Keratinocyte (primary cell): ENCODE results near the gene SCAANT1.

ENCODE experiments used
- EZH2 ChIP-seq: IDR thresholded peaks from one replicate; pipeline ENCODE4 v1.6.1; 2012; ENCODE audit warnings: inconsistent platforms, mild to moderate bottlenecking, low read length, moderate library complexity
- TF ChIP-seq, protein P1 (sequence below), 3 experiments: IDR thresholded peaks in 1 of 3; conservative IDR thresholded peaks in 1 of 3; optimal IDR thresholded peaks in 1 of 3; 2 replicates in 2 of 3; 3 replicates in 1 of 3; pipeline versions ENCODE3 to v1.5.1; 2011; ENCODE audit warnings: low read length in 3 of 3, mild to moderate bottlenecking in 3 of 3, moderate library complexity in 2 of 3, control low read depth in 1 of 3, inconsistent platforms in 1 of 3; ENCODE audit not compliant: insufficient read depth in 2 of 3; ENCODE audit errors: extremely low read depth in 1 of 3

DNA sequence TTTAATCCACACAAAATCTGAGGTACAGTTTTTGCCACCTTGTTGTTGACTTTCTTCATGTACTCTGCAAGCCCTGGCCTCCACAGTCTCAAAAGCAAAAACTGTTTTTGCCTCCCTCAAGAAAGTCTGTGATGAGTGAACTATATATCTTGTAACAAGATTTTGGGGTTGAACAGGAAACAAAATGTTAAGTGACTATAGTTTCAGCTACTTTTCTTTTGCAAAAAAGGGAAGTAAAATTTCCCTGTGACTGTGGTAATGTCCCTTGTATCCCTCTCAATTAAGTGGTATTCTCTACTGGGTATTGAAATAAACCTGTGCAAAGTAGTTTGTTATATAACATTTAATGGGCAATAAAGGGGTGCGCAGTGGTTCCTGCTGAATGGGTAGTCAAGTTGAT lies 21.3 kb upstream of the SCAANT1 start:
- TF ChIP-seq, protein P1, sequence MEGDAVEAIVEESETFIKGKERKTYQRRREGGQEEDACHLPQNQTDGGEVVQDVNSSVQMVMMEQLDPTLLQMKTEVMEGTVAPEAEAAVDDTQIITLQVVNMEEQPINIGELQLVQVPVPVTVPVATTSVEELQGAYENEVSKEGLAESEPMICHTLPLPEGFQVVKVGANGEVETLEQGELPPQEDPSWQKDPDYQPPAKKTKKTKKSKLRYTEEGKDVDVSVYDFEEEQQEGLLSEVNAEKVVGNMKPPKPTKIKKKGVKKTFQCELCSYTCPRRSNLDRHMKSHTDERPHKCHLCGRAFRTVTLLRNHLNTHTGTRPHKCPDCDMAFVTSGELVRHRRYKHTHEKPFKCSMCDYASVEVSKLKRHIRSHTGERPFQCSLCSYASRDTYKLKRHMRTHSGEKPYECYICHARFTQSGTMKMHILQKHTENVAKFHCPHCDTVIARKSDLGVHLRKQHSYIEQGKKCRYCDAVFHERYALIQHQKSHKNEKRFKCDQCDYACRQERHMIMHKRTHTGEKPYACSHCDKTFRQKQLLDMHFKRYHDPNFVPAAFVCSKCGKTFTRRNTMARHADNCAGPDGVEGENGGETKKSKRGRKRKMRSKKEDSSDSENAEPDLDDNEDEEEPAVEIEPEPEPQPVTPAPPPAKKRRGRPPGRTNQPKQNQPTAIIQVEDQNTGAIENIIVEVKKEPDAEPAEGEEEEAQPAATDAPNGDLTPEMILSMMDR (optimal IDR thresholded peaks at IDR 0.05 in 1 of 3, IDR thresholded peaks at IDR 0.05 in 1 of 3, conservative IDR thresholded peaks at IDR 0.05 in 1 of 3; ENCODE audit: extremely low read depth in 1 of 3, insufficient read depth in 2 of 3, low read length in 3 of 3) = no peak
- no peak for TF ChIP-seq EZH2
